Right lobe of liver (tissue), 6 donors: ENCODE data around the gene RAD18. TPM values are rescaled to one million over a fixed set of nuclear protein-coding genes. Genes with fewer than 3 reads are reported as not detected.

ENCODE experiments used
- ATAC-seq, 4 donors: fragments of 200-7000 bp; cut with Tn5 transposase; one replicate each; pipeline ENCODE4 v1.9.1; 2020; ENCODE audit warnings: mild to moderate bottlenecking in 4 of 4, moderate library complexity in 4 of 4
- DNase-seq, 3 donors: peaks; one replicate each; pipeline ENCODE4 v3.0.0-alpha.2; 2020
- H3K27ac ChIP-seq, 3 donors: fragments of 200-600 bp; one replicate each; pipeline ENCODE4 v1.8.0; 2022
- H3K27me3 ChIP-seq, 2 donors: fragments of 200-600 bp; one replicate each; pipeline ENCODE4 v1.8.0; 2022
- H3K36me3 ChIP-seq, 4 donors: fragments of 200-600 bp; sonication (generic) in 1 of 4; one replicate each; pipeline versions ENCODE4 v1.5.1 to v1.8.0; 2017 to 2022; ENCODE audit warnings: control low read depth in 1 of 4
- H3K4me1 ChIP-seq, 4 donors: fragments of 200-600 bp; sonication (generic) in 1 of 4; one replicate each; pipeline versions ENCODE4 v1.5.1 to v1.8.0; 2017 to 2022; ENCODE audit warnings: control low read depth in 1 of 4
- H3K4me3 ChIP-seq, 3 donors: fragments of 200-600 bp; one replicate each; pipeline ENCODE4 v1.8.0; 2022
- H3K9me3 ChIP-seq, 4 donors: fragments of 200-600 bp; sonication (generic) in 1 of 4; one replicate each; pipeline versions ENCODE4 v1.5.1 to v1.8.0; 2017 to 2022; ENCODE audit warnings: control low read depth in 1 of 4
- CTCF ChIP-seq, 4 donors: fragments of 200-600 bp in 3 of 4; fragments of 450-650 bp in 1 of 4; IDR thresholded peaks; one replicate each; pipeline versions ENCODE4 v1.5.1 to v1.8.0; 2016 to 2022; ENCODE audit warnings: antibody characterized with exemption in 4 of 4, mild to moderate bottlenecking in 2 of 4
- POLR2A ChIP-seq: fragments of 450-650 bp; IDR thresholded peaks from one replicate; pipeline ENCODE4 v1.6.1; 2017; ENCODE audit warnings: antibody characterized with exemption, mild to moderate bottlenecking
- WGBS: methylation state at CpG from one replicate; pipeline ENCODE4 v1.1.6; 2018; ENCODE audit warnings: low coverage, low lambda C conversion rate; ENCODE audit not compliant: insufficient coverage; ENCODE audit errors: missing lambda C conversion rate; 5-methylcytosine and 5-hydroxymethylcytosine counted together
- intact Hi-C, 2 donors: fragments of 100-400 bp; cut with DNase I; formaldehyde crosslinking; loops; one replicate each; pipeline versions ENCODE4 v1.11.2 to v1.14.1; 2022
- total RNA-seq, 6 experiments: library from RNA; depleted of rRNA in 2 of 6; stranded (reverse); fragments of >200 nt in 2 of 6; fragmentation: NEBNext Ultra II Directional in 3 of 6; extraction: Animal tissue kit (Norgen Biotek cat#: 25700) in 3 of 6; gene quantifications; one replicate each; pipeline versions ENCODE4 v1.1.0 to v1.2.4, GENCODE V29; 2016 to 2023
- donor health status: DM: no; HTN: yes; CAD: no.
- donor health status: DM: no; HTN: no; CAD: no.
- donor health status: DM: no; HTN: no; CAD: no.
- donor health status: DM: no; HTN: yes; CAD: no.
- donor health status: DM: no; HTN: yes; CAD: no.

RAD18 gene
- total RNA-seq, 6 experiments from 2014 or later: 1.9 to 5.1 (median 4.3) TPM

GRCh38 chr3:8856071-8856470 is 107.2 kb downstream of the RAD18 start:
- ATAC-seq: no peak
- no peak overlapping the region for H3K4me3 ChIP-seq
- no peaks in the 10 kb centered on the region for H3K27me3 ChIP-seq
- no peak for TF ChIP-seq POLR2A
- TF ChIP-seq CTCF (IDR thresholded peaks at IDR 0.05): no peak
- intact Hi-C loops: no loop called here
- WGBS: 97% methylated on average over 6 of the region's 10 CpGs
- H3K4me1 ChIP-seq: no peaks in the 10 kb centered on the region
- H3K36me3 ChIP-seq: no peaks in the 10 kb centered on the region
- no peak overlapping the region for H3K27ac ChIP-seq
- no peak for DNase-seq
- no peaks in the 10 kb centered on the region for H3K9me3 ChIP-seq

DNA sequence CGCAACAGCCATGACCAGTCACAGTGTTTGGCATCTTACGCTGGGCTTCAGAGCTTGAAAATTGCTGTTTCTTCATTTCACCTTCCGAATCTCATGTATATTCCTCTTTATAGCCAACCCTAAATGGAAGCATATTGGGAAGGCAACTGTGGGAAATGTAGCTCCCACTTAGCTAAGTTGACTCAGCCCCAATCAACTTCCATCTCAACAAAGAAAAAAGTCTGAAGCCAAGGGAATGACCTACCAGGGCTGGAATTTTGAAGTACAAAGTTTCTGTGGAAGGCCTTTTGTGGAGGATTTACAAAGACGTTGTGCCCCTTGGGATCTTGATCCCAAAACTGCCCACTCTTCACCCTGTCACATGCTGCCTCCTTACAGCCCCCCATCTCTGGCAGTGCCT is 108.6 kb downstream of the RAD18 start:
- no peaks in the 10 kb centered on the region for H3K9me3 ChIP-seq
- no peak for TF ChIP-seq CTCF (IDR thresholded peaks at IDR 0.05)
- no peak for TF ChIP-seq POLR2A
- ATAC-seq: no peak
- no peaks in the 10 kb centered on the region for H3K4me1 ChIP-seq
- no peaks in the 10 kb centered on the region for H3K27me3 ChIP-seq
- no peak overlapping the region for H3K4me3 ChIP-seq
- H3K36me3 ChIP-seq: no peaks in the 10 kb centered on the region
- WGBS: 90% methylated on average over 2 of the region's 4 CpGs
- no peak for DNase-seq
- no peak overlapping the region for H3K27ac ChIP-seq
- intact Hi-C loops: no loop called here

- no peak overlapping the region for H3K4me3 ChIP-seq
- no peaks in the 10 kb centered on the region for H3K4me1 ChIP-seq
- DNase-seq (no peak), ATAC-seq (no peak)
- no peaks in the 10 kb centered on the region for H3K36me3 ChIP-seq
- intact Hi-C loops: no loop called here
- TF ChIP-seq CTCF (IDR thresholded peaks at IDR 0.05) (no peak), POLR2A (no peak)
- no peaks in the 10 kb centered on the region for H3K9me3 ChIP-seq
- no peak overlapping the region for H3K27ac ChIP-seq
- no peaks in the 10 kb centered on the region for H3K27me3 ChIP-seq
- WGBS: 100% methylated on average over 1 of the region's 5 CpGs
Measured at GRCh38 chr3:8853081-8853480, 110.2 kb downstream of the RAD18 start.

DNA sequence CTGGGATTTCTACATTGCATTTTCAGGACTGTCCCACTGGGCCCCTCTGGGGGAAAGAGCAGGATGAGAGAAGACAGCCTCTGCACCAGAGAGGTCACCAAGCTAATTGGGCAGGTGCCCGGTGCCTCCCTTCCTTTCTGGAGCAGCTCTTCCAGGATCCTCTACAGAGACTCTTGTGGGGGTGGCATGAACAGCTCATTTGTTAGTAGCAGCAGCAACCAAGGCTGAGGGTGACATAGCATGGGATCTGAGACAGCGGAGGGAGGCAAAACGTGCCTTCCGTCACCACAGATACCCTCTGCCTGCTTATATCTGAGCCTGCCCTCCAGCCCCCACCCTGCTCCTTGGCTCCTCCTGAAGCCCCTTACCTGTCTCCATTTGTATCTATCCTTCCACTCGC is 110.8 kb downstream of the RAD18 start:
- WGBS: 83% methylated on average over 1 of the region's 5 CpGs
- DNase-seq (no peak), ATAC-seq (no peak)
- H3K9me3 ChIP-seq: no peaks in the 10 kb centered on the region
- no peaks in the 10 kb centered on the region for H3K36me3 ChIP-seq
- intact Hi-C loops: no loop called here
- H3K27ac ChIP-seq: no peak overlapping the region
- H3K4me1 ChIP-seq: no peaks in the 10 kb centered on the region
- no peaks in the 10 kb centered on the region for H3K27me3 ChIP-seq
- no peak overlapping the region for H3K4me3 ChIP-seq
- TF ChIP-seq POLR2A (no peak), CTCF (IDR thresholded peaks at IDR 0.05) (no peak)

GRCh38 chr3:8851703-8852102 is 111.6 kb downstream of the RAD18 start:
- intact Hi-C loops: no loop called here

More at GRCh38 chr3:8851703-8852102, 111.6 kb downstream of the RAD18 start:
- DNase-seq (no peak), ATAC-seq (no peak)
- Histone ChIP-seq H3K9me3 (no peaks in the 10 kb centered on the region), H3K36me3 (no peaks in the 10 kb centered on the region), H3K27ac (no peak overlapping the region), H3K4me3 (no peak overlapping the region), H3K27me3 (no peaks in the 10 kb centered on the region), H3K4me1 (no peaks in the 10 kb centered on the region)
- WGBS: 75% methylated on average over 4 of the region's 4 CpGs
- TF ChIP-seq CTCF (IDR thresholded peaks at IDR 0.05) (no peak), POLR2A (no peak)
